Measurements from ENCODE around the gene CLEC10A.

DNA sequence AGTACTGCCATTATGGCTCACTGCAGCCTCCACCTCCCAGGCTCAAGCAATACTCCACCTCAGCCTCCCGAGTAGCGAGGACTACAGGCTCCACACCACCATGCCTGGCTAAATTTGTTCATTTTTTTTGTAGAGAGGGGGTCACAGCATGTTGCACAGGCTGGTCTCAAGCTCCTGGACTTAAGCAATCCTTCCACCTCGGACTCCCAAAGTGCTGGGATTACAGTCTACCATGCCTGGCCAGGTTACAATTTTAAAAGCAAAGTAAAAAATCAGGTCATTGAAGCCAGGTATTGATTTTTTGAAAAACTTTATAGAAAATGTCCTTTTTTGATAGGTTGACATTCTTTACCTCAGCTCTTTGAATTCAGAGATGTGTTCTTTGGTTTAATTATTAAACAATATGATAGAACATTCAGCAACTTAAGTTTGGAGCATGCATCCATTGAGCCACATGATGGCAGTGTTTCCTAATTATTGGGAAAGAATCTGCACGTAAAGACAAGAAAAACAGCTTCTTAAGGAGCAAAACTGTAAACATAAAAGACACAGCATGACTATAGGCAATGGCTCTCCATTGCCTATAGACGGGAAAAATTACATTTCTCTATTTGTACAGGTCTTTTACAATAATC is 34.4 kb downstream of the CLEC10A start:
- no peak for TF ChIP-seq EP300 (IDR thresholded peaks at IDR 0.05; ENCODE audit: low read depth)
- TF ChIP-seq, protein P1, sequence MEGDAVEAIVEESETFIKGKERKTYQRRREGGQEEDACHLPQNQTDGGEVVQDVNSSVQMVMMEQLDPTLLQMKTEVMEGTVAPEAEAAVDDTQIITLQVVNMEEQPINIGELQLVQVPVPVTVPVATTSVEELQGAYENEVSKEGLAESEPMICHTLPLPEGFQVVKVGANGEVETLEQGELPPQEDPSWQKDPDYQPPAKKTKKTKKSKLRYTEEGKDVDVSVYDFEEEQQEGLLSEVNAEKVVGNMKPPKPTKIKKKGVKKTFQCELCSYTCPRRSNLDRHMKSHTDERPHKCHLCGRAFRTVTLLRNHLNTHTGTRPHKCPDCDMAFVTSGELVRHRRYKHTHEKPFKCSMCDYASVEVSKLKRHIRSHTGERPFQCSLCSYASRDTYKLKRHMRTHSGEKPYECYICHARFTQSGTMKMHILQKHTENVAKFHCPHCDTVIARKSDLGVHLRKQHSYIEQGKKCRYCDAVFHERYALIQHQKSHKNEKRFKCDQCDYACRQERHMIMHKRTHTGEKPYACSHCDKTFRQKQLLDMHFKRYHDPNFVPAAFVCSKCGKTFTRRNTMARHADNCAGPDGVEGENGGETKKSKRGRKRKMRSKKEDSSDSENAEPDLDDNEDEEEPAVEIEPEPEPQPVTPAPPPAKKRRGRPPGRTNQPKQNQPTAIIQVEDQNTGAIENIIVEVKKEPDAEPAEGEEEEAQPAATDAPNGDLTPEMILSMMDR (IDR thresholded peaks at IDR 0.05) = peak; percentile 73 to 95 (median 77)
- no peak for TF ChIP-seq POLR2A (IDR thresholded peaks at IDR 0.05)
- peak in 1 of 3 donors; percentile 1 for TF ChIP-seq POLR2AphosphoS5 (IDR thresholded peaks at IDR 0.05)

Measured in transverse colon (tissue), 4 donors.